Measurements from ENCODE around the gene KRT7.

DNA sequence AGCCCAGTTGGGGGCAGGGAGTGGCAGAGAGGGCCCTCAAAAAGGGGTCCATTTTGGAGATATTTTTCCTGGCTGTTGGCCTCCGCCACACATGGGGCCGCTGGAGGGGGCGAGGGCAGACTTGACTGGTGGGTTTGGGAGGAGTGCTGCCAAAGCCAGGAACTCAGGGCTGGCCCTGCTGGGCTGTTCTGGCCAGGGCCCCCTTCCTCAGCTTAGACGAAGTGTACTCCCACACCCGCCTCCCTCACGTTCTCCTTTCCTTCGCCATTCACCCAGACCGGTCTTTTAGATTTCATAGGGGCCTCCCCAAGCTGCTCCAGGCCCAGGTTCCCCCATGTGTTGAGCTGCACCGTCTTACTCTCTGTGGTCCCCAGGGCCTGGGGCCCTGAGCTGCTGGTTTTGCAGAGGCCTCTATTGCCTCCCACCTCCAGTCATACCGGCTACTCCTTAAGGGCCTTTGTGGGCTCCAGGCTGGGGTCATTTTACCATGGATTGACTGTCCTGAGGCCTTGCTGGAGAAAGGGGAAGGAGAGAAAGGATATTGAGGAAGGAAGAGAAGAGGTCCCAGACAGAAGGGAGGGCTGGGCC lies 1.3 kb downstream of the KRT7 start:
- TF ChIP-seq SUZ12 (IDR thresholded peaks at IDR 0.05; ENCODE audit: extremely low read depth, insufficient read depth, insufficient read length) (no peak), ZNF274 (IDR thresholded peaks at IDR 0.05; ENCODE audit: low read depth, low read length) (no peak)
